Activated T-cell treated with anti-CD3 and anti-CD28 coated beads, Interleukin-2, amount 50 U/mL, for 1 hour (primary cell): ENCODE data around the gene UFC1.

Source experiments
- DNase-seq: peaks from one replicate; pipeline ENCODE4 v3.0.0-alpha.2; 2020

The UFC1 gene

GRCh38 chr1:161137881-161138280 is 15.9 kb upstream of the UFC1 start:
- DNase-seq, result no peak

GRCh38 chr1:161138431-161138830 is 15.3 kb upstream of the UFC1 start:
- DNase-seq, result no peak

- DNase-seq, result no peak
Measured at GRCh38 chr1:161139766-161140165, 14.0 kb upstream of the UFC1 start.

- DNase-seq, result no peak
Measured at GRCh38 chr1:161140755-161141400, 12.9 kb upstream of the UFC1 start.

- no peak for DNase-seq
Measured at GRCh38 chr1:161145832-161146231, 7.9 kb upstream of the UFC1 start.

- DNase-seq, result no peak
Measured at GRCh38 chr1:161153176-161153575, 602 bp upstream of the UFC1 start.

GRCh38 chr1:161157867-161158266 is 4.1 kb downstream of the UFC1 start:
- DNase-seq, result no peak

- no peak for DNase-seq
Measured at GRCh38 chr1:161158316-161159010, 4.7 kb downstream of the UFC1 start.

- peak; percentile 93 for DNase-seq
Measured at GRCh38 chr1:161159087-161159912, 5.5 kb downstream of the UFC1 start, which contains the start of gene USP21. TSS of gene USP21 (plus strand) at chr1:161159500. CDS start at chr1:161160641, 1,141 bp downstream.

GRCh38 chr1:161159913-161160243 is 6.1 kb downstream of the UFC1 start:
- DNase-seq, result no peak

- DNase-seq, result no peak
Measured at GRCh38 chr1:161160671-161161145, 6.9 kb downstream of the UFC1 start.

- no peak for DNase-seq
Measured at GRCh38 chr1:161161652-161162051, 7.9 kb downstream of the UFC1 start.

GRCh38 chr1:161162052-161162451 is 8.3 kb downstream of the UFC1 start:
- no peak for DNase-seq

GRCh38 chr1:161162806-161163205 is 9.0 kb downstream of the UFC1 start:
- no peak for DNase-seq

- no peak for DNase-seq
Measured at GRCh38 chr1:161163793-161164192, 10.0 kb downstream of the UFC1 start.

- DNase-seq, result no peak
Measured at GRCh38 chr1:161164901-161165610, 11.3 kb downstream of the UFC1 start.

GRCh38 chr1:161165742-161166668 is 12.2 kb downstream of the UFC1 start, which contains the start of gene PPOX:
TSS of gene PPOX (plus strand) at chr1:161166426. CDS start at chr1:161166848, 422 bp downstream.
- peak; percentile 86 for DNase-seq

- DNase-seq, result no peak
Measured at GRCh38 chr1:161166669-161167548, 13.1 kb downstream of the UFC1 start.

- DNase-seq, result no peak
Measured at GRCh38 chr1:161168906-161169305, 15.1 kb downstream of the UFC1 start.

- DNase-seq, result no peak
Measured at GRCh38 chr1:161171191-161171590, 17.4 kb downstream of the UFC1 start.

GRCh38 chr1:161171696-161172095 is 17.9 kb downstream of the UFC1 start:
- no peak for DNase-seq
